Measurements from ENCODE around the gene ADGRA3.

DNA sequence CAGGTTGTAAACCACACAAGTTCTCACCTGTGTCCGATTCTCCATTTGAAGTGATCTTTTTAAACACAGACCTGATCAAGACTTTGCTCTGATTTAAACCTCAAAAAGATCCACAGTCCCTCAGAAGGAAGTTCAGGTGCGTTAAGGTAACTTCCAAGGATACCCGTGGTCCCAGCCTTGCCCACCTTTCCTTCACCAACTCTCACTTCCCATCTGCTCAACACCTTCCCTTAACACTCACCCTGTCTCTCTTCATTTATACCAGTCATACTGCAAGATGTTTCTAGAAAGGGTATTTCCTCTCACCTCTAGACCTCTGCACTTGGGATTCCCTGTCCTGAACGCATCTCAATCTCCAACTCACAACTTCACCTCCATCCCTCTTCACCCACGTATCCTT, 49.9 kb downstream of the ADGRA3 start:
- TF ChIP-seq, protein P1, sequence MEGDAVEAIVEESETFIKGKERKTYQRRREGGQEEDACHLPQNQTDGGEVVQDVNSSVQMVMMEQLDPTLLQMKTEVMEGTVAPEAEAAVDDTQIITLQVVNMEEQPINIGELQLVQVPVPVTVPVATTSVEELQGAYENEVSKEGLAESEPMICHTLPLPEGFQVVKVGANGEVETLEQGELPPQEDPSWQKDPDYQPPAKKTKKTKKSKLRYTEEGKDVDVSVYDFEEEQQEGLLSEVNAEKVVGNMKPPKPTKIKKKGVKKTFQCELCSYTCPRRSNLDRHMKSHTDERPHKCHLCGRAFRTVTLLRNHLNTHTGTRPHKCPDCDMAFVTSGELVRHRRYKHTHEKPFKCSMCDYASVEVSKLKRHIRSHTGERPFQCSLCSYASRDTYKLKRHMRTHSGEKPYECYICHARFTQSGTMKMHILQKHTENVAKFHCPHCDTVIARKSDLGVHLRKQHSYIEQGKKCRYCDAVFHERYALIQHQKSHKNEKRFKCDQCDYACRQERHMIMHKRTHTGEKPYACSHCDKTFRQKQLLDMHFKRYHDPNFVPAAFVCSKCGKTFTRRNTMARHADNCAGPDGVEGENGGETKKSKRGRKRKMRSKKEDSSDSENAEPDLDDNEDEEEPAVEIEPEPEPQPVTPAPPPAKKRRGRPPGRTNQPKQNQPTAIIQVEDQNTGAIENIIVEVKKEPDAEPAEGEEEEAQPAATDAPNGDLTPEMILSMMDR (IDR thresholded peaks at IDR 0.05): no peak
- TF ChIP-seq POLR2A (IDR thresholded peaks at IDR 0.05): no peak
